Measurements from ENCODE around the gene HNMT. TPM values are rescaled to one million over a fixed set of nuclear protein-coding genes. Genes with fewer than 3 reads are reported as not detected.

HNMT gene
- total and polyA plus RNA-seq, 2 of the 8 experiments (the other 6 are each of a cell fraction or from before 2014, with no cell fraction given): 1.6 to 3.6 TPM

DNA sequence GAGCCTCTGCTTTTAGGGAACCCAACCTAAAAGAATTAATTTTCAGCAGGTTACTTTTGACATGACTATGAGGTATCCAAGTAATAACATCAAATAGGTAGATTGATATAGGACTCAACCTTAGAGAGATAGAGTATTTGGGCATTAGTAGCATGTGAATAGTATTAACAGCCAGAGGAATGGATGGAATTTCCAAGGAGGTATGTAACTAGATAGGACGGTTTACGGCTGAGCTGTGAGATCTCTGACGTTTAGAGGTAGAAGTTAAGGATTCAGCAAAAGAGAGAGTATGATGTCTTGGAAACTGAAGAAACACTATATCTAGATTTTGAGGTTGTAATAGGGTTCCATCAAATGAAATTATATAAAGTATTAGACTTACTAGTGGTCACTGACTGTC, 70.3 kb downstream of the HNMT start:
- no peak for TF ChIP-seq BACH1 (IDR thresholded peaks at IDR 0.05; ENCODE audit: low read length)
- TF ChIP-seq TEAD4 (IDR thresholded peaks at IDR 0.05; ENCODE audit: low read depth, low read length): 0 out of 2 replicates have a peak, but pooled peaks have one; percentile 19
- no peak for TF ChIP-seq CBX5 (IDR thresholded peaks at IDR 0.05; ENCODE audit: low read depth, low read length)
- no peak for TF ChIP-seq POLR2AphosphoS5 (IDR thresholded peaks at IDR 0.05; ENCODE audit: low read depth, low read length)
- TF ChIP-seq NRF1 (IDR thresholded peaks at IDR 0.05; ENCODE audit: low read depth, low read length): no peak
- Histone ChIP-seq H4K5ac (ENCODE audit: insufficient read length, low read depth, low read length) (no peak overlapping the region), H3K9me3 (ENCODE audit: insufficient read depth in 2 of 2, low read depth in 1 of 2, low read length in 1 of 2) (no peaks in the 10 kb centered on the region), H3K9ac (replicated peaks in 1 of 4; ENCODE audit: extremely low read depth in 1 of 4, low read depth in 3 of 4, low read length in 3 of 4) (no peak overlapping the region), H3K14ac (ENCODE audit: insufficient read length) (no peak overlapping the region), H2BK5ac (ENCODE audit: low read depth, low read length) (no peak overlapping the region), H3K36me3 (ENCODE audit: control insufficient read depth in 2 of 4, insufficient read depth in 4 of 4, low read length in 3 of 4) (no peaks in the 10 kb centered on the region), H2BK15ac (ENCODE audit: low read length) (no peak overlapping the region), H3K4me1 (replicated peaks in 1 of 4; ENCODE audit: control insufficient read depth in 3 of 4, insufficient read depth in 4 of 4, low read length in 3 of 4) (no peaks in the 10 kb centered on the region), H2BK12ac (ENCODE audit: low read depth, low read length) (no peak overlapping the region), H3K79me1 (ENCODE audit: low read depth, low read length) (no peaks in the 10 kb centered on the region), H3K27me3 (replicated peaks in 1 of 4; ENCODE audit: control insufficient read depth in 3 of 4, extremely low read depth in 1 of 4, insufficient read depth in 3 of 4, low read length in 3 of 4) (no peaks in the 10 kb centered on the region), H2BK120ac (replicated peaks; ENCODE audit: low read depth, low read length) (no peak overlapping the region), H3K79me2 (ENCODE audit: control insufficient read depth in 1 of 2, insufficient read depth in 2 of 2, low read length in 2 of 2) (no peaks in the 10 kb centered on the region), H3K18ac (ENCODE audit: extremely low read depth, low read length) (no peak overlapping the region), H3K4ac (replicated peaks; ENCODE audit: insufficient read length, low read depth, low read length) (no peak overlapping the region), H3K23me2 (ENCODE audit: low read depth, low read length) (no peaks in the 10 kb centered on the region), H2AK5ac (ENCODE audit: low read depth, low read length) (no peak overlapping the region), H2BK20ac (ENCODE audit: low read length) (no peak overlapping the region), H3K23ac (ENCODE audit: insufficient read length) (no peak overlapping the region), H2AFZ (ENCODE audit: low read length) (no peak overlapping the region), H3K4me2 (ENCODE audit: insufficient read depth in 1 of 2, low read depth in 2 of 2, low read length in 2 of 2) (no peak overlapping the region), H4K20me1 (replicated peaks in 1 of 2; ENCODE audit: control insufficient read depth in 1 of 2, insufficient read depth in 2 of 2, low read length in 2 of 2) (peaks cover 0 to 2% of the 10 kb centered on the region in 2 experiments), H4K8ac (ENCODE audit: extremely low read depth, insufficient read depth, low read length) (no peak overlapping the region), H4K91ac (replicated peaks; ENCODE audit: insufficient read length, low read length) (no peak overlapping the region), H3K4me3 (ENCODE audit: extremely low read depth in 1 of 4, insufficient read depth in 2 of 4, low read depth in 3 of 4, low read length in 4 of 4) (no peak overlapping the region), H3K27ac (ENCODE audit: low read depth, low read length) (no peak overlapping the region), H3K56ac (replicated peaks; ENCODE audit: insufficient read length, low read depth, low read length) (no peak overlapping the region)
- 70% methylated on average over 3 of the region's 3 CpGs; no CpG with 5 or more reads in 1 of the 2 experiments for WGBS, 2 experiments (ENCODE audit: extremely low coverage in 1 of 2, insufficient coverage in 1 of 2, insufficient read length in 1 of 2, insufficient replicate concordance in 2 of 2, low coverage in 1 of 2, low lambda C conversion rate in 2 of 2, missing lambda C conversion rate in 1 of 2)
- DNase-seq (ENCODE audit: low read depth in 1 of 2, low spot score in 2 of 2): no peak
- ChIA-PET CTCF (ENCODE audit: partially characterized antibody) (interaction anchor here (0.7 to 1.3 kb wide), 3 partner anchors 8 to 52 kb away, joined by 3 read pairs; no protein-coding TSS in a partner anchor), POLR2A (ENCODE audit: partially characterized antibody) (no interaction called here)
- FAIRE-seq: no peak
